Fibroblast of the aortic adventitia (primary cell): ENCODE data around the gene POLR1B. TPM values are rescaled to one million over a fixed set of nuclear protein-coding genes. Genes with fewer than 3 reads are reported as not detected.
"Not testable (repeated sequence)": the region's sequence is repeated elsewhere in the genome, so short reads cannot be mapped to it uniquely, and the experiment has no call there.

ENCODE experiments used
- DNase-seq: peaks from one replicate; pipeline ENCODE4 v3.0.0-alpha.2; 2010; ENCODE audit warnings: low read depth
- H3K4me3 ChIP-seq: 2 replicates; pipeline ENCODE4 v1.5.1; 2011; ENCODE audit warnings: low read depth, mild to moderate bottlenecking, control low read depth, low read length, moderate library complexity
- CTCF ChIP-seq: IDR thresholded peaks from 2 replicates; pipeline ENCODE4 v1.5.1; 2011; ENCODE audit warnings: mild to moderate bottlenecking, low read length, control low read depth, inconsistent platforms; ENCODE audit not compliant: insufficient read depth
- total RNA-seq: library from RNA; depleted of rRNA; stranded (reverse); fragments of >200 nt; gene quantifications from 2 replicates; pipeline ENCODE4 v1.2.3, GENCODE V29; 2012; ENCODE audit warnings: low replicate concordance

The POLR1B gene
- total RNA-seq, 1 donor: 15.3 TPM

- DNase-seq: no peak
- TF ChIP-seq CTCF: no peak
- H3K4me3 ChIP-seq: no peak overlapping the region
Observed at GRCh38 chr2:112529757-112530156, 12.5 kb upstream of the POLR1B start.

GRCh38 chr2:112530728-112531127, 11.5 kb upstream of the POLR1B start:
- no peak overlapping the region for H3K4me3 ChIP-seq
- TF ChIP-seq CTCF: no peak
- no peak for DNase-seq

DNA sequence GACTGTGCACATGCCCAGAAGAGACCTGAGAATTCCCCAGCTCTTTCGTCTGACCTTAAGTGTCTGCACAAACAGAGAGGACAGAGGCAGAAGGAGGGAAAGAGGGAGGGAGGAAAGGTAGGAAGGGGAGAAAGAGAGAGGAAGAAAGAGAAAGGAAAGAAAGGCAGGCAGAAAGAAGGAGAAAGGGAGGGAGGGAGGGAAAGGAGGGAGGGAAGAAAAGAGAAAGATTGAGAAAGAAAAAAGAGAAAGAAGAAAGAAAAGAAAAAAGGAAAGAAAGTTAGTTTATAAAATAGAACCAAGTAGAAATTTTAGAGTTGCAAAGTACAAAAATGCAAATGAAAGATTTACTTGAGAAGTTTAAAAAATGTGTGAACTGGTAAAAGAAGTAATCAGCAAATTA, 7.4 kb upstream of the POLR1B start:
- no peak overlapping the region for H3K4me3 ChIP-seq
- DNase-seq: no peak
- no peak for TF ChIP-seq CTCF

GRCh38 chr2:112536665-112537064, 5.6 kb upstream of the POLR1B start:
- not testable (repeated sequence) for DNase-seq, H3K4me3 ChIP-seq

GRCh38 chr2:112539306-112539705, 3.0 kb upstream of the POLR1B start:
- no peak for DNase-seq
- no peak overlapping the region for H3K4me3 ChIP-seq
- no peak for TF ChIP-seq CTCF

DNA sequence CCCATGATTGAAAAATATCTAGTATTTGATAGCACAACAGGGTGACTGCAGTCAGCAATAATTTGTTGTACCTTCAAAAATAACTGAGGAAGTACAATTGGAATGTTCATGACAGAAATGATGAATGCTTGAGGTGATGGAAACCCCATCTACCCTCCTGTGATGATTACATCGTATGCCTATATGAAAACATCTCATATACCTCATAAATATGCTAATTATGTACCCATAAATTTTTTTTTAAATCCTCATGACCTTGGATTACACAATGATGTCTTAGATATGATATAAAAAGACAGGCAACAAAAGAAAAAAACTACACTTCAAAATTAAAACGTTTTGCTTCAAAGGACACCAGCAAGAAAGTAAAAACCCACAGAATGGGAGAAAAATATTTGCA, 1.4 kb upstream of the POLR1B start:
- DNase-seq: no peak
- TF ChIP-seq CTCF: no peak
- no peak overlapping the region for H3K4me3 ChIP-seq

GRCh38 chr2:112541315-112542122, 746 bp upstream of the POLR1B start:
- peak overlapping the region; percentile 99 for H3K4me3 ChIP-seq
- TF ChIP-seq CTCF: no peak
- DNase-seq: no peak
